DND-41 (cell line): ENCODE results near the gene GNAT1.

Source experiments
- CTCF ChIP-seq: IDR thresholded peaks from 2 replicates; pipeline ENCODE4 v1.5.1; 2012; ENCODE audit warnings: borderline replicate concordance, low read length, moderate library complexity, mild to moderate bottlenecking; ENCODE audit not compliant: poor library complexity, severe bottlenecking; ENCODE audit errors: extremely low read depth
- EZH2 ChIP-seq: IDR thresholded peaks from 3 replicates; pipeline ENCODE4 v1.6.1; 2012; ENCODE audit warnings: borderline replicate concordance, low read depth, mild to moderate bottlenecking, moderate library complexity, low read length, inconsistent platforms; ENCODE audit not compliant: severe bottlenecking

DNA sequence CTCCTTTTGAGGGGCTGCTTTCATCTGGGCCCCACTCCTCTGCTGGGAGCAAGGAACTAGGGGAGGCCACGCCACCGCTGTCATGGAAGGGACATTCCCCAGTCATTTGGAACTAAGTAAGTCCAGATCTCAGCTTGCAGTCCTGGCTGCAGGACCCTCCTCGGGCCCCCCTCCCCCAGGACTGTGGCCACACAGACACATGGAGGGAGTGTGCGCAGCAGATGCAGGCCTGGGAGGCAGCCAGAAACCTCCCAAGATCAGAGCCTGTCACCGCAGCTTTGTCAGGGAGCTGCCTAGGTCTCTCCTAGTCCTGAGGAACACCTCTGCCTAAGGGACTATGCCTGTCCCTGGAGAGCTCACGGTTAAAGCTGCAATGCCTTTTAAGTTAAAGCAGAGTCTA is 43.5 kb upstream of the GNAT1 start:
- TF ChIP-seq CTCF (no peak), EZH2 (no peak)
